ENCODE measurements around the gene PCGF3. TPM values are rescaled to one million over a fixed set of nuclear protein-coding genes. Genes with fewer than 3 reads are reported as not detected.

The PCGF3 gene
- total and polyA plus RNA-seq, 4 donors = 11.0 to 23.3 (median 14.3) TPM

GRCh38 chr4:720111-720860 lies 14.7 kb downstream of the PCGF3 start (continued):
- TF ChIP-seq NR2F2 (IDR thresholded peaks at IDR 0.05) = no peak

DNA sequence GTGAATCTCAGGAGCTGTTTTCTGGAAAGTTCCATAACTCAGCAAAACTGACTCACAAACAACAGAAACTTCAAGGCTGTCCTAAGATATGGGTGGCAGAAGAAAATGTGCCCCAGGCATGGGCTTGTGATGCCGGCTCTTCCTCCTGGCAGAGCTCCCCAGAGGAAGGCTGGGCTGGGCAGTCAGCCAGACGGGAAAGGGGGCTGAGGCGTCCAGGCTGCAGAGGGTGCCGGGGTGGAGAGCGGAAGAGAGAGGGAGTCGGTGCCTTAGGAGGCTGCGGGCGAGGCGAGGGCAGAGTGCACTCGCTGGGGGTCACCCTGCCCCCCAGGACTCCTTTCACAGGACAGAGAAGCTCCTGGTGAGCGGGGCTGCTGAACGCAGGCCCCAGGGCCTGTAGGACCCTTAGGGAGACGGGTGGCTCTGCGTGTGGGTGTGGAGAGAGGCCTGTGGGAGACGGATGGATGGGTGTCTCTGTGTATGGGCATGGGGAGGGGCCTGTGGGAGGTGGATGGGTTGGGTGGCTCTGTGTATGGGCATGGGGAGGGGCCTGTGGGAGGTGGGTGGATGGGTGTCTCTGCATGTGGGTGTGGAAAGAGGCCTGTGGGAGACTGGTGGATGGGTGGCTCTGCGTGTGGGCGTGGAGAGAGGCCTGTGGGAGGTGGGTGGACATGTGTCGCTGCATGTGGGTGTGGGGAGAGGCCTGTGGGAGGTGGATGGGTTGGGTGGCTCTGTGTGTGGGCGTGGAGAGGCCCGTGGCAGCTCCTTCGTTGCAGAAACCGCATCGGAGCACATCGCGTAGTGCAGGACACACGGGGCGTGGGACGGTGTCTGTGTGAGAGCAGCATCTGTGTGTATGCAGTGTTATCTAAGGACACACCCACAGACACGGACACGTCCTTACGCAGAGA lies 15.9 kb downstream of the PCGF3 start:
- no peak overlapping the region for H3K9ac ChIP-seq (ENCODE audit: low read depth in 1 of 2, low read length in 2 of 2)
- H3K27ac ChIP-seq (ENCODE audit: low read depth in 1 of 2, low read length in 2 of 2) = peak overlapping the region in 1 of 2 donors; percentile 14
- H3K4me1 ChIP-seq (ENCODE audit: control insufficient read depth in 4 of 4, insufficient read depth in 4 of 4, low read length in 3 of 4) = peaks cover 0 to 9% (median 0%) of the 10 kb centered on the region in 4 donors
- no peaks in the 10 kb centered on the region for H3K9me3 ChIP-seq (ENCODE audit: control insufficient read depth in 4 of 4, low read length in 3 of 4)
- TF ChIP-seq NR2F2 (IDR thresholded peaks at IDR 0.05) = peak; percentile 75
- TF ChIP-seq SP1 (IDR thresholded peaks at IDR 0.05) = no peak
- H3K36me3 ChIP-seq (ENCODE audit: control insufficient read depth in 4 of 4, insufficient read depth in 3 of 4, low read depth in 1 of 4, low read length in 3 of 4) = peaks cover 0 to 6% (median 4%) of the 10 kb centered on the region in 4 donors
- no peaks in the 10 kb centered on the region for H3K27me3 ChIP-seq (ENCODE audit: control insufficient read depth in 4 of 4, insufficient read depth in 4 of 4, low read length in 3 of 4)
- WGBS = 80% methylated on average over 31 of the region's 31 CpGs
- DNase-seq (ENCODE audit: low spot score) = no peak
- no peak overlapping the region for H3K4me3 ChIP-seq (ENCODE audit: low read depth in 1 of 3, low read length in 3 of 3)

GRCh38 chr4:722169-722725 lies 16.6 kb downstream of the PCGF3 start:
- DNase-seq (ENCODE audit: low spot score) = no peak
- Histone ChIP-seq H3K36me3 (ENCODE audit: control insufficient read depth in 4 of 4, insufficient read depth in 3 of 4, low read depth in 1 of 4, low read length in 3 of 4) (peaks cover 0 to 6% (median 4%) of the 10 kb centered on the region in 4 donors), H3K4me1 (ENCODE audit: control insufficient read depth in 4 of 4, insufficient read depth in 4 of 4, low read length in 3 of 4) (peaks cover 0 to 9% (median 0%) of the 10 kb centered on the region in 4 donors), H3K27me3 (ENCODE audit: control insufficient read depth in 4 of 4, insufficient read depth in 4 of 4, low read length in 3 of 4) (no peaks in the 10 kb centered on the region), H3K4me3 (ENCODE audit: low read depth in 1 of 3, low read length in 3 of 3) (no peak overlapping the region), H3K27ac (ENCODE audit: low read depth in 1 of 2, low read length in 2 of 2) (no peak overlapping the region), H3K9me3 (ENCODE audit: control insufficient read depth in 4 of 4, low read length in 3 of 4) (no peaks in the 10 kb centered on the region), H3K9ac (ENCODE audit: low read depth in 1 of 2, low read length in 2 of 2) (no peak overlapping the region)
- TF ChIP-seq FOXA2 (IDR thresholded peaks at IDR 0.05) (no peak), ZBTB33 (IDR thresholded peaks at IDR 0.05) (no peak), HNF4G (IDR thresholded peaks at IDR 0.05) (no peak), TAF1 (conservative IDR thresholded peaks at IDR 0.05) (no peak), NR2F2 (IDR thresholded peaks at IDR 0.05) (no peak), GABPA (IDR thresholded peaks at IDR 0.05 in 1 of 2, conservative IDR thresholded peaks at IDR 0.05 in 1 of 2) (no peak), YY1 (IDR thresholded peaks at IDR 0.05) (no peak), RAD21 (IDR thresholded peaks at IDR 0.05) (no peak), JUND (IDR thresholded peaks at IDR 0.05) (no peak), ATF3 (IDR thresholded peaks at IDR 0.05) (no peak), RXRA (IDR thresholded peaks at IDR 0.05) (no peak), REST (IDR thresholded peaks at IDR 0.05) (no peak), MAX (IDR thresholded peaks at IDR 0.05) (no peak), HNF4A (conservative IDR thresholded peaks at IDR 0.05) (no peak), FOXA1 (IDR thresholded peaks at IDR 0.05) (no peak), EGR1 (IDR thresholded peaks at IDR 0.05; ENCODE audit: low read depth in 2 of 2) (no peak), SP1 (IDR thresholded peaks at IDR 0.05) (no peak)
- 95% methylated on average over 47 of the region's 47 CpGs for WGBS
